Epithelial cell of proximal tubule (primary cell): Measurements from ENCODE around the gene NHLH2. TPM values are rescaled to one million over a fixed set of nuclear protein-coding genes. Genes with fewer than 3 reads are reported as not detected.

Experiments
- DNase-seq: peaks from one replicate; pipeline ENCODE4 v3.0.0-alpha.2; 2011; ENCODE audit warnings: low read depth
- H3K4me3 ChIP-seq: 2 replicates; pipeline ENCODE4 v1.5.1; 2011; ENCODE audit warnings: low read depth, mild to moderate bottlenecking, low read length
- CTCF ChIP-seq: conservative IDR thresholded peaks from 2 replicates; pipeline ENCODE4 v1.5.1; 2012; ENCODE audit warnings: low read depth, mild to moderate bottlenecking, low read length
- total RNA-seq: library from RNA; depleted of rRNA; stranded (reverse); fragments of >200 nt; gene quantifications from 2 replicates; pipeline ENCODE4 v1.2.3, GENCODE V29; 2015

The NHLH2 gene
- total RNA-seq: 0.06 TPM in 1 of 2 replicates, not detected in the other

- no peak within 1 kb of the TSS for H3K4me3 ChIP-seq
- TF ChIP-seq CTCF: no peak
- DNase-seq: no peak
These were observed at the start of gene NHLH2 for GRCh38 chr1:115840605-115841460. NHLH2 (minus strand) TSS chr1:115841126; CDS start chr1:115838372, 2,754 bp downstream.

GRCh38 chr1:115890580-115890979, 49.7 kb upstream of the NHLH2 start:
- no peak for DNase-seq
- TF ChIP-seq CTCF: no peak
- no peak overlapping the region for H3K4me3 ChIP-seq

- DNase-seq: no peak
- no peak overlapping the region for H3K4me3 ChIP-seq
- TF ChIP-seq CTCF: no peak
These were observed 48.0 kb upstream of the NHLH2 start for GRCh38 chr1:115888976-115889375.

GRCh38 chr1:115882913-115883902, 42.3 kb upstream of the NHLH2 start:
- H3K4me3 ChIP-seq: no peak overlapping the region
- no peak for TF ChIP-seq CTCF
- no peak for DNase-seq

- no peak for TF ChIP-seq CTCF
- no peak overlapping the region for H3K4me3 ChIP-seq
- DNase-seq: no peak
These were observed 40.2 kb upstream of the NHLH2 start for GRCh38 chr1:115880981-115881672.

GRCh38 chr1:115879977-115880376, 39.1 kb upstream of the NHLH2 start:
- TF ChIP-seq CTCF: no peak
- DNase-seq: no peak
- H3K4me3 ChIP-seq: no peak overlapping the region
